GM21360 (cell line): ENCODE data around the gene GNAO1.

ENCODE experiments used
- ATAC-seq: cut with Tn5 transposase; IDR thresholded peaks from one replicate; pipeline ENCODE4 v1.9.1; 2021; ENCODE audit warnings: mild to moderate bottlenecking, moderate library complexity; ENCODE audit not compliant: unreplicated experiment

Gene GNAO1

DNA sequence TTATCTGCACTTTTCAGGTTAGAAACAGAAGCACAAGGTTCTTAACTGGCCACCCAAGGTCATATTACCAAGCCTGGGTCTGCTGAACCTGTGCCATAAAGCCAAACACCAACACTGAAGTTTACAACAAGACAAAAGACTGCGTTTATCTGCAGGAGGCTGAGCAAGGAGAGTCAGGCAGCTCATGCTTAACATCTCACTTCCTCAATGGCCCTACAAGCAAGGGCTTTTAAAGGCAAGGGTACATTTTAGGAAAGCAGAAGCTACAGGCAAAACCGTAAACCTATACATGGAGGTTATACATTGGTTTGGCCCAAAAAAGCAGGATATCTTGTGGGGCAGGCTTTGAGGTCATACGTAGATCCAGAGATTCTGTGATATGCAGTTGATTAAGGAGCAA lies 91.2 kb downstream of the GNAO1 start:
- no peak for ATAC-seq

DNA sequence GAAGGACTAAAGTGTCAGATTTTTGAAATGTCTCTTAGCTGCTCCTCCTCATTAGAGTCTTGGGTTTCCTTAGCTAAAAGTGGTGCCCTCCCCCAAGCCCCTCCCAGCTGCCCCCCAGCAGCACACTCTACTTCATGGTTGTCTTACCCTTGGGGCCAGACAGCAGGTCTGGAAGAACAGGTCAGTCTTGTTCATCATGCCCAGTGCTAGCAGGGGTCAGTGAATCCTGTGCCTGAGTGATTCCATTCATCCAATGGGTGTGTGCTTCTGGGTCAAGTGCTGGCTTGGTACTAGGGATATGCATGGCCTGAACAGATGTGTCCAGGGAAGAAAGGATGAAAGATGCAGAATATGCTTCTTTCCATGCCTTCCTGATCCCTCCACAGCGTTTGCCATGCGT lies 93.2 kb downstream of the GNAO1 start:
- no peak for ATAC-seq

DNA sequence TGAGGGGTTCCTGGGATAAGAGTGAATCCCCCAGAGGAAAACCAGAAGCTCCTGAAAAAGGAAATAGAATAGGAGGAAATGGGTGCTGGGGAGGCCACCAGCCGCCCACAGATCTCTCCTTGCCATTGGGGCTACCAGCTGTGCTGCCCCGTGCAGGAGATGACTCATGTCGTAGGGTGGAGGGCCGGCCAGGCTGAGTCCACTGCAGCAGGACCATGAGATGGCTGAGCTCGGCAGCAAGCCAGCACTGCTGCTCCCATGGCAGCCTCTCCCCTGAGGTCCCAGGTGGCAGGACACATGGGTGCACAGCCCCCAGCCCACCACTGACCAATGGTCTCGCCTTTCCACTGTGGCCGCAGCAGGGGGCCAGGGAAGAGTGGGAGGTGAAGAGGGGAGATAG lies 95.5 kb downstream of the GNAO1 start:
- no peak for ATAC-seq

DNA sequence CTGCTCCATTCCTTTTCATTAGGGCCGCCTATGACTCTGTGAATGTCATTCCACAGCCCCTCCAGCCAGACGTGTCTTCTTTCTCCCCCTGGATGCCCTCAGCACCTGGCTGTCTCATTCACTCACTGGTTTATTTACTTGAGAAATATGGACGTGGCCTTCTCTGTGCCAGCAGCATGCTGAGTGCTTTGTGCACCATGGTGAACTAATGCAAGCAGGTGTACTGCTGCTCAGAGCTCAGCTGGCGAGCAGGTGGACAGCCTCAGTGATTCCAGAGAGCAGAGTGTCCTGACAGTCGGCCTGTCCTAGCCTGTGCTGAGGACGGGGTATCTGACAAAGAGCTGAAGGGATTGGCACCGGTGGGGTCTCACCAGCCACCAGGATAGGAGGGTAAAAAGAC lies 96.7 kb downstream of the GNAO1 start:
- ATAC-seq, result no peak

DNA sequence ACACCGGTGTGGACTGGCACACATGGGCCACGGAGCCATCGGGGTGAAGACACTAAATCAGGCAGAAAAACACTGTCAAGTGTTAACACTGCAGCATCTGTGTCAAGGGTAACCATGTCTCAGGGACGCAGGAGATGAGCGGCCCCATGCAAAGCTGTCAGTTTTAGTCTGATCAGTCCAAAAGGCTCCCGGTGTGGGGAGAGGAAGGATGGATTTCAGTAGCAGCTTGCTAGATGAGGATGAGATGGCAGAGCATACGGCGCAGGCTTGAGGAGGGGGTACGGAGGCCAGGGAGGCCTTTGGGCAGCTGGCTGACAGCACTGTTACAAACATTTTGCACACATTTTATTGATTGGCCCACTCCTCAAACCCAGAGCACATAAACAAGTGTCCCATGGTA lies 98.1 kb downstream of the GNAO1 start:
- no peak for ATAC-seq

DNA sequence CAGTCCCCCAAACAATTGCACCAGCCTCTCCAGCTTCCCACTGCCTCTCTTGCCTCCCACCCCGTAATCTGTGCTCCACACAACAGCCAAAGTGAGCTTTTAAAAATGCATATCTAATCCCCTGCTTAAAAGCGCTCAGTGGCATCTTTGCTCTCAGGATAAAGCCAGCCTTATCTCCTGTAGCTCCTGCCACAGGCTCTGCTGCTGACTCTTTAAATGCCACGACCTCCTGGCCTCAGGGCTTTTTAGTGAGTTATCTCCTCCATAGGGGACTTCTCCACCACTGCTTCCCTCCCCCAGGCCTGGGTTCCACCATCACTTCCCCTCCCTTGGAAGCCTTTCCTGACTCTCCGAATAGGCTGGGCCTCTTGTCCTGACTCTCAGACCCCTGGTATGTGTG lies 98.6 kb downstream of the GNAO1 start:
- ATAC-seq, result no peak

DNA sequence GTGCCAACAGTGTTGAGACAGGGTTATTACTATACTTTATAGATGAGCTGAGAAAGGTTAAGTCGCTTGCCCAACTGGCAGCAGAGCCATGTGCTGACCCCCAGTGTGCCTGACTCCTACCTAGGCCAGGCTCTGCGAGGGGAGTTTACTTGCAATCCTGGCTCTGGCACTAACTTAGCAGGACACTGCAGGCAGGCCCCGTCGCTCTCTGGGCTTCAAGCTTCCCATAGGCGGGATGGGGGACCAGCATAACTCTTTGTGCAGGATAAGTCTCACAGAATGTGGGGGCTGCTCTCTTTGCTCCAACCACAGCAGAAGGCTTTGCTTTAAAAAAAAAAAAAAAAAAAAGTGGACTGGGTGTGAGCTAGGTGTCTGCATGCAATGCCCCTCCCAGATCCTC lies 102.7 kb downstream of the GNAO1 start:
- ATAC-seq, result no peak

DNA sequence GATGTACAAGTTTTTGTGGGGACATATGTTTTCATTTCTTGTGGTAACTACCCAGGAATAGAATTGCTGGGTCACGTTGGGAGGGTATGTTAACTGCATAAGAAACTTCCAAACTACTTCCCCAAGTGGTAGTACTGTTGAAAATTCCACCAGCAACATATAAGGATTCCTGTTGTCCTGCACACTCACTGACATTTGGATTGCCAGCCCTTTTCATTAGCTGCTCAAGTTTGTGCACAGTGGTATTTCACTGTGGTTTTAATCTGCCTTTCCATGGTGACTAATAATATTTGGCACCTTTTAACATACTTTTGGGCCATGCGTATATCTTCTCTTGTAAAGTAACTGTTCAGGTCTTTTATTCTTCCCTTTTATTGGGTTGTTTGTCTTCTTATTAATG lies 103.3 kb downstream of the GNAO1 start:
- ATAC-seq, result no peak

DNA sequence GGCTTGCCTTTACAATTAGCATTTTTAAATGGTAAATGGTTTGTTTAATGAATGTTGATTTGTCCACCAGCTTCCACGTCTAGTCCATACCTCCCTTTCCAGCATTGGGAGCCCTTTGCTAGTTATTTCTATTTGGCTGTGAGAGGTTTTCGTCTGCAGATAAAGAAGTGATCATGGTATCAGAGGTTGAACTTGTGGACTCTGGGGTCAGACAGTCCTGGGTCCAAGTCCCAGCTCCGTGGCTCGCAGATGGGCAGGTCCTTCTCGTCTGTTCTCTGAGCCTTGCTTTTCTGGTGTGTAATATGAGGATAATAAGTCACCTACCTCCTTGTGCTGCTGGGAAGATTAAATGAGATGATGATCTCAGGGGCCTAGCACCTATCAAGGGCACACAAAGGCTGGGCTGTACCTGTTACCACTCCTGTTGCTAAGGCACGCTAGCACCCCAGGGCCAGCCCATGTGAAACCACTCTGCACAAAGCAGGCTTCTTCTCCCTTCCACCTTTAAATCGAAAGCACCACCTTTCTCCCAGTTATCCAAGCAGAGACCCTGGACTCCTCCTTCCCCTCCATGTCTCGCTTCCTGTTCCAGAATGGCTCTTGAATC lies 103.9 kb downstream of the GNAO1 start:
- no peak for ATAC-seq

DNA sequence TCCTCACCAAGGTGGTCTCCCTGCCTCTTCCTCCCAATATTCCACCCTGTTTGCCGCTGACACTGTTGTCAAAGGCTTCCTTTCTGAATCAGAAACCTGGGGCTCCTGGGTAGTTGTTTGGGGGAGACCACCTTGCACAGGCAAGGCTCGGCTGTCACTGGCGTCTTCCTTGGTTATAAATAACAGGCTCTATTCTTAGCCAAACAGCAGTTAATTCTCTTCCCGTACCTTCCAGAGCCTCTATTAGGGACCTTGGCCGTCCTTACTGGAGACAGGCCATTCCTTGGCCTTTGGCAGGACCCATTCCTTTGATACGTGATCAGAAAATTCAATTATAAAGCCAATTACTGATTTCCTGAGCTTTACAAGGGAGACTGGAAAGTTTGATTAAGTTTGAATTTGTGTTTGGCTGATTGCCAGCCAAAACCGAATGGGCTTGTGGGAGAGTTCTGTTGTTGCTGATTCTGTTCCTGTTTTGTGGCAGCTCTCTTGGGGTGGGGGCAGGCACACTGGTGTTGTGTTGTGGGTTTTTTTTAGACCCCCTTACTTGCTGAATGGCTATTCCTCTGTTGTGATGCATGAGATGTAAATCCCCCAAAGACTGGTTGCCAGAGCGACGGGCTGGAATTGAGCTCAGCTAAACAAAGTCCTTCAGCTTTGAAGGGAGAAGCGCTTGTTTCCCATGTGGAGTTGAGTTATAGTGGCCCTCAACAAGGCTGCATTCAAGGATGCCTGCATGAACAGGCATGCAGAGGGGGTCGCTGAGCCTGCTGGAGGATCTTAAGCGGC lies 104.6 kb downstream of the GNAO1 start:
- no peak for ATAC-seq

DNA sequence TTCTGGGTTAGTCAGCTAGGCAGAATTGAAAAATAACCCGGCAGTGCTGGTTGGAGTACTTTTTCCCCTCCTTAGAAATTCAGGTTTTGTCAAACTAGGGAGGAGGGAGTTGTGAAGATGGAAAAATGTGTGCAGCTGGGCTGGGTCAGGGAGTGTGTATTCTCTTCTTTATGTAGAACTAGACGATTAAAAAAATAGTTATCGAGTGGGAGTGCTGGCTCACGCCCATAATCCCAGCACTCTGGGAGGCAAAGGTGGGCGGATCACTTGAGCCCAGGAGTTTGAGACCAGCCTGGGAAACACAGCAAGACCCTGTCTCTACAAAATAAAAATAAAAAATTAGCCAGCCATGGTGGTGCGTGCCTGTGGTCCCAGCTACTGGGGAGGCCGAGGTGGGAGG lies 106.4 kb downstream of the GNAO1 start:
- ATAC-seq, result no peak

DNA sequence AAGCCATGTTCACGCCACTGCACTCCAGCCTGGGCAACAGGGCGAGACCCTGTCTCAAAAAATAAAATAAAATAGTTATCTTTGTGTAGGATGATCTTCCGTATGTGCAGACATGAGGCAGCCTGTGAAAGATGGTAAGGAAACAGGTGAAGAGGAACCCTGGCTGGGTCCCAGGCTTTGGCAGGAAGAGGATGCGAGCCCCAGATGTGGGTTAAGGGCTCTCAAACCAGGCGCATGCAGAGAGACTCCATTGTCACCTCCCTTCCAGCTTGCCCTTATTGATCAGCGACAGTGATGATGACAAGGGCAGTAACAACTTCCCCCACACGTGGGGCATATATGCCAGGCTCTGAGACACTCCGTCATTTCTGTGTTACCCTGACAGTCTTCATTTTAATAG lies 106.8 kb downstream of the GNAO1 start:
- no peak for ATAC-seq

DNA sequence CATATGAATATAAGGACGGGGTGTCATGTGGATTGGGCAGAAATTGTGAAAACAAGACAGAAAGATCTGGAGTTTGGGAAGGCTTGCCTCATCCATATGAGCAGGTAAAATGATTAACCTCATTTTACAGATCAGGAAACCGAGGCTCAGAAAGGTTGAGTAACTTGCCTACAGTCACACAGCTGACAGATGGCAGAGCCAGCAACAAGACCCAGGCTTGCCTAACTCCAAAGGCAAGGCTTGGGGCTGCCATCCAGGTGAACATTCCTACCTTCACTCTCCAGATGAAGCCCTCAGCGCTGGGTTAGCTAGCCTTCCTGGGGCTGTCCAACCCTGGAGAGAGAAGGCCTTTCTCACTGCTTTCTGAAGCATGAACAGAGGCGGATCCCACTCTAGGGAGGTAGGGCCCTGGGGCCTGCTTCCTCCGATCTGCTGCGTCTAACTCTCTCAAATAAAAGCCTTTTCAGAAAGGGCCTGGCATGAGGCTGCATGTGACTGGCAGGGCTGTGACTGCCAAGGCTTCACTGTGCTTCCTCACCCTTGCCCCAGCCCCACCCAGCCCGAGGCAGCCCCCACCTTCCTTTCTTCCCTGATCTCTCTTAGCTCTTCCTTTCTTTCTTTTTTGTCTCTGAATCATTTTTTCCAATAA lies 107.8 kb downstream of the GNAO1 start:
- ATAC-seq, result no peak

DNA sequence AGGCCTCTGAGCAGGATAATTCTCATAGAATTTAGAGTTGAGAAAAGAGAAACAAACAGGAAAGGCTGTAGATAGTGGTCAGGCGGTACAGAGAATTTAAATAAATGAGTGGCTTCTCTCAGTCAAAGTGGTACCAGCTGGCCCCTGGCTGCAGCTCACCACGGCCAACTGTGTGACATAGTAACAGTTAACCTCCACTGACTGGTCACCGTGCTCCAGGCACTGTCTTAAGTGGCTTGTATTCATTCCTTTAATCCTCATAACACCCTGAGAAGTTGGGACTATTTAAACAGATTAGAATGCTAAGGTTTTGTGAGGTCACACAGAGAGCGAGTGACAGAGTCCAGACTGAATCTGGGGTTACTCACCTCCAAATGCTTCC lies 108.9 kb downstream of the GNAO1 start:
- ATAC-seq, result no peak

DNA sequence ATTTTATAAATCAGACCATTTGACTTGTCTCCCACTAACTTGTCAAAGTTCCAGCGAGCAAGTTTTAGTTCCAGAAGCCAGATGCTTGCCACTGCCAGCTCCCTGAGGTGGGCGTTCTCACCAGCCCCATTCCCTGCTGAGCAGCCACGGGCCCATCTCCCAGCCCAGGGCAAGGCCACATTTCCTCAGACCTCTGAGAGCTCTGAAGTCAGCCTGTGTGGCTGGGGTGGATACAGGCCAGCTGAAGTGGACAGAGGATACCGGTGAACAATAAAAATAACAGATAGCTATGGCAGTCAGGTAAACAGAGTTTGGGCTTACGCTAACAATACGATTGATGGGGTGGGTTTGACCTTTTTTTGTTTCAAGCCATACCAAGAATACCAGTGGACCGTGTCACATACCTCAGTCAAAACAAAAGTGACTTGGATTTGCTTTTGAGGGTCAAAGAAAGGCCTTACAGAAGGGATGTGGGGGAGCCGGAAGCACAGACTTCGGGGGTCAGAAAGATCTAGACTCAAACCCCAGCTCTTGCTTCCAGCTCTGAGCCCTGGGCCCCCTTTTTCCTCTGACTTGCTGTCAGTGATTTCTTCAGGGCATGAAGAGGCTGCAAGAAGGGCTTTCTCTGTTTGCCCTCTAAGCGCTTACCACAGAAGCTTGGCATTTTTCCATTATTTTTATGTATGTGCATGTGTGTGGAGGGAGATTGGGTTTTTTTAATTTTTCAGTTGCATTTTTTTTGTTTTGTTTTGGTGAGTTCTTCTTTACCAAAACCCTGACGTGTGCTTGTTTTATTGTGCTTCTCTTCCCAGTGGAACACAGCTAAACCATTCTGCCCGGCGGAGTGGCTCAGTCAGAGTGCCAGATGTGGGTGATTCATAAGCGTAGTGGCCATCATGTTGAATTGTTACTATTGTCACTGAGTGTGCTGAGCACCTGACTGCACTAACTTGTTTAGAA lies 109.9 kb downstream of the GNAO1 start:
- no peak for ATAC-seq

DNA sequence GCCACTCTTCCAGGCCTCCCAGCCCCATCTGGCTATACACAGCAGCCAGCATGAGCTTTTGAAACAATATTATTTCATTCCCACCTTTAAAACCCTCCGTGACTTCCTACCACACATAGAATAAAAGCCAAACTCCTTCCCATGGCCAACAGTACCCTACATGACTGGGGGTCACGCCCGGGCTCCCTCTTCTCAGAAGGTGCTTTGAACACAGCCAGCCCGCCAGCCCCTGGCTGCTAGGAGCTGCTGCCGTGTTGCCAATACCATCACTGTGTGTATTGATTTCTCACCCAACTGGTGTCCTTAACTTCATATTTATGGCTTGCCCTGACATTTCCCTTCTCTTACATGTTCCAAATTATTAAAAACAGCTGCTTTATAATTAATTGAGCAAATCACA lies 111.2 kb downstream of the GNAO1 start:
- no peak for ATAC-seq

DNA sequence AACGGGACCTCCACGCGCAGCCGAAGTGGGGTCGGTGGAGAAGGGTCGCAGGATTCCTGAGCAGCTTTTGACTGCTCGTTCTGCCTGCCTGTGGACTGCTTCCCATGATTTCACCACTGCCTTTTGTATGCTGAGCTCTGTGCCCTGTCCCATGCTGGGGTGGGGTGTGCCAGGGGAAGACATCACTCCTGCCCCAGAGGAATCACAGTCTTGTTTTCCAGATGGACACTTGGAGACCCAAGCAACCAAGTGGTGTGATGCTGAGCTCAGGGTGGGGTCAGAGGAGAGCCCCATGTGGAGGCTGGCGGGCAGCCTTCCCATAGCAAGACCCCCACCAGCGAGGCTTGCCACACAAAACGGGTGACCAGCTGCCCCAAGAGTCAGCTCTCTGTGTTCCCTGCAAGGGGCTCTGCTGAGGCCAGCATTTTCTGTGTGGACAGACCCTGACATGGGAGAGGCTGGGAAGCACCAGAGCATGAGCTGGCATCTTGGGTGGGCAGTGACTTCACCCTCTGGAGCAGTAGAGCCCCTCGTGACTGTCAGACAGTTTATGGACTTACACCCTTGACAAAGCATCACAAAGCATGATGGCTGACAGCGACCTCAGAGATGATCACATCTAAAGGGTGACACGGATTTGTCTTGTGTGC lies 111.9 kb downstream of the GNAO1 start:
- ATAC-seq, result no peak

DNA sequence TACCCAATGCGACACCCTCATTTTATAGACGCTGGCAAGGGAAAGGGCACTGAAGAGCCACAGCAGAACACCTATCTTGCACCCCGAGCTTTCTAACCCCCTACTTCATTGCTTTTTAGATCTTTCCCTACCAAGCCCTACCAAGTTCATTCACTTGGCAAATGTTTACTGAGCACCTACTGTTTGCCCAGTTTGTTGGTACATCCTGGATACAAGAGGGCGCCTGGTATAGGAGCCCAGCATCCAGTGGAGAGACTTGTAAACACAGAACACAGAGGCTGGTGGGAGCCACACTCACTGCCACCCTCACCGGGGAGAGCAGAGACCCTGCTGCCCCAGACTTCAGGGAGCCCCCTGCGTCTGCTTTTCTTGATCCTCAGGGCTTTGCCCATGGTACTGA lies 112.6 kb downstream of the GNAO1 start:
- ATAC-seq, result no peak

DNA sequence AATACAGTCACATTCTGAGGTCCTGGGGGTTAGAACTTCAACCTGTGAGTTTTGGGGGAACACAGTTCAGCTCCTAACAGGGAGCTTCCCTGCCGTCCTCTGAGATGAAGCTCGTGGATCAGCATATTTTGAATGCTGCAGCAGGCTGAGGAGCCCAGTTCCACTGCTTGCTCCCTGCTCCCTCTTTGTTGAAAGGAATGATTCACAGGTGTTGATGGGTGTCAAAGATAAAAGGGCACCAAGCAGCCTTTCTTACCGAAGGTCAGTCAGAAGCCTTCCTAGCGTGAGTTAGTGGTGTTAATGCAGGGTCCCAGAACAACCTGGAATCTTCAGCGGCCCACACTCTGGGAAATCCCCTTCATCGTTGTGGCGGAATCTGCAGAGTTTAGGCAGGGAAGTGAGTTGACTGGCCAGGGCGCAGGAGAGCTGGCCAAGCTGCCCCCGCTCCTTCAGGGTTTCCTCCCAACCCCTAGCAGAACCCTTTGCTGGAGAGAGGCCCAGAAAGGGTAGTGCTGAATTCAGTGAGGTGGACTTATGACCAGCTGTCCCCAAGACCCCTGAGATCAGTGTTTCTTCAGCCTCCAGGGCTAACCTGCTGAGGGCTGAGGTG lies 114.8 kb downstream of the GNAO1 start:
- ATAC-seq, result no peak
